ENCODE results near the gene FRMD4A.

The FRMD4A gene

DNA sequence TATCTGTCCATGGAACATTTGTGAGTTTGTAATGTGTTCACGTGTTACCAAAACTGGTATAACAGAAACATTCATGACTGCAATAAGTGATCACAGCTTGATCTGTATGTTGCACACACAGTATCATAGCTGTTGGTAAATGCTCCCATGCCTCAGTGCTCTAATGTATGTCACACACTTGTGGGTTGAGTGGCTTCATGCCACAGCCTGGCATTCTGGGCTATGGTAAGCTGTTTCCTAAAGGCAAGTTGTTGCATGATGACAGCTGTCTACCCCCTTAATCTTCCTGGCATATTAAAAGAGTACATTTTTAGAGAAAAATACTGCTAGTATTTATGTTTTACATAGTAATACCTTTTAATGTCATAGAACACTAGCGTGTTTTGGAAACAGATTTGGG, 708.8 kb downstream of the FRMD4A start:
- no peak for DNase-seq

DNA sequence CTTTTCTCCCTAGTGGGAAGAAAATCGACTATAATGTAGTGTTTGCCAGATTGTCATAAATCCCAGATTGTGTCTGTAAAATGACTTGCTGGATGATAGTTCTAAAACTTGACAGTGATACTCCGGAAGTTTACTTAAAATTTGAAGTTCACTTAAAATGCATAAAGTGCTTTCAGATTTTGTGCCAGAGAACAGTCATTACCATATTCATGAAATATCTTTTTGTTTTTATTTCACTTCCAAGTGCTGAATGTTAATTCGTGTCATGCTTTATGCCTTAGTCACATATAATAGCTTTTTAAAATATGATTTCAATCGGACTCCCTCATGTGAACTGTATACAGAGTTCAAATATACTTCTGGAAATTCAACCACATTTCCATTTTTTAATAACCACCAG, 713.6 kb downstream of the FRMD4A start:
- DNase-seq = no peak

DNA sequence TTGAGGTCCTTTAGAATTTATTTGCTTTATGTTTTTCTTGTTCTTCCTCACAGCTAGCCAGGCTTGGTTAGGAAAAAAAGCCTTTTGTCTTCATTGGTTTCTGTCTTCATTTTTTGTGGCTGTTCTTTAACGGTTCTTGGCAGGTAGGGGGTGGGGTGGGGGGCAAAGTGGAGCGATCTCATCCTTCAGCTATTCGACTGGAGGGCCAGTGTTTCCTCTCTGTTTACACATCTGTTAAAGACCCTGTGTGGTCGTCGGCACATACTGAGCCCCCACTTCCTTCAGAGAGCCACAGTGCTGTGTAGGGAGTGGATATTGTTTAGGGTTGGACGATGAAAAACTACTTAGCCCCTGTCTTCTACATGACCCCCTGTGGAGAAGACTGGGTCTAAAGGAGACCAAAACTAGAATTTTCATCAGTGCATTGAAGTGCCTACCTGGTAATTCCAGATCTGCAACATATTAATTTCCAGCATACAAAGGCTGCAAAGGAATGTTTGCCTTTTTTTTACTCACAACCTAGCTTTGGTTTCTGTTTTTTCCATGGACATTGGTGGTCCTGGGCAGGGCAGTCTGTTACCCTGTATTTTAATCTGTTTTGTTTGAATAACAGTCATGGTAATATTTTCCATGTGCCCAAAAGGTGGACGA, 714.9 kb downstream of the FRMD4A start:
- DNase-seq = no peak

DNA sequence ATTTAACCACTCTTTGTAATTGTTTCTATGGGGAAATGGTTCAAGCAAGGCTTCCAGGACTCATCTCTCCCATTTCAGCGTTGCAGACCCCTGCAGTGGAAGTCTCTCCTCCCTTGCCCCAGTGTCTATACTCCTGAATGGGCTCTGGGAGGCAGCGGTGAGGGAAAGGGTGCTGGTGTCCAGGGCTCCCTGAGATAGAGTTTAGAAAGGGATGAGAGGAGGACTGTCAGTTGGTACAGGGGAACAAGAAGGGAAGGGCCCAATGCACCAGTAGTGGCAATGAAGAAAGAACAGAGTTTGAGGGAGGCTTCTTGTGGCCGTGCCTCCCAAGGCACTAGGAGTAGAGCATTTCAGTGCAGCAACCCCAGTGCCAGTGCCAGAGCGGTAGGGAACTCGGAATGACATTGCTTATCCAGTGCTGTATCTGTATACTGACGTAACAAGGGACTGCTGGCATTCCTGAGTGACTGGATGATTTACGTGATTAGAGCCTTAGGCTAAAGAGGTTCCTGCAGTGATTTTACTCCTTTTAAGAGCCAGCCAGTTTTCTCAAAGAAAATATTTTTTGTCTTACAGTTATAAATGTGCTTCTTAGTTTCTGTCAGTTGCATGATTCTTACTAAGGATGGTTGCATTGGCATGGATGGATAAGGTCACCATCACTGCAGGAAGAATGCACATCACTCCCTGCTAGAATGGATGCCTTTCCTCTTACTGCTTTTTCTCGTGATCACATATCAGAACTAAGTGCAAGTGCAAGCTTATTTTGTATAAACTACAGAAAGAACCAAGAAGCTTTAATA, 716.0 kb downstream of the FRMD4A start:
- DNase-seq = no peak

DNA sequence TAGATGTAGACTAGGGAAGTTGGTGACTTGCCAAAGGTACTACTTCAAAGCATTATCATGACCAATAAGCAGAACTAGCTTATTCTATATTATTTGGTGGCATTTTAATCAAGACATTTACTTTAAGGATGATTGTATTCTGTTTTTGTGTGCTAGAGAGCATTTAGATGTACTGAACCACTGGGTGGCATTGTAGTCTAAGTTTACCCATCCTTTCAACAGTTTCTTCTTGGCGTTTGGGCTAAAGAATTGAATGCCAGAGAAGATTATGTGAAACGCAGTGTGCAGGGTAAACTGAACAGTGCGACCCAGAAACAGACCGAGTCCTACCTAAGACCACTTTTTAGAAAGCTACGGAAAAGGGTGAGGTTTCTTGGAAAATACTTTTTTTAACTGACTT, 717.2 kb downstream of the FRMD4A start:
- peak; percentile 6 for DNase-seq

DNA sequence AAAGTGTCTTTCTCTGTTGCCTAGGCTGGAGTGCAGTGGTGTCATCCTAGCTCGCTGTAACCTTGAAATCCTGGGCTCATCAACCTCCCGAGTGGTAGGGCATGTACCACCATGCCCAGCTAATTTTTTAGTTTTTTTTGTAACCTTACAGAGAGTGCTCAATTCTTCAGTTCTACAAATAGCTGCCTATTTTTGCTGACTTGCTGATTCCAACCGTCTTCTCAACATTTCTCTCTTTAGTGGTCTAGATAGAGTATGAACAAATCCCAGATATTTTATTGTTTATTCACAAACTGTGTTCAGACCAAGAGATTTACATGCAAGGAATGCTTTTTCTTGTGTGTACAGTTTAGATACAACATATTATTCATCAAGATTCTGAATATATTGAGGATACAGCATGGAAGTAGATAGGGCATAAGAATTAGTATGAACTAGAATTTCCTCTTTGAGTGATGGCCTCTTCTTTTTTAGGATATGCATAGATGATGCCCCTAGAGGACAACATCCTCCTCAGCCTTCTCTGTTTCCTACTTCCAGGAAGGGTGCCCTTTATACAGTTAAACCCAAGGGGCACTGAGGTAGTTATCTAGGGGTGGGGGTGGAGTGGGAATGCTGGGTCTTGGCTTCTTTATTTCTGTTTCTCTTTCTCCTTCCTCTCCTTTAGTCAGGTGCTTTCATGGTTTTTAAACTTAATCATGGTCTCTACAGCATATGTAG, 717.9 kb downstream of the FRMD4A start:
- no peak for DNase-seq

DNA sequence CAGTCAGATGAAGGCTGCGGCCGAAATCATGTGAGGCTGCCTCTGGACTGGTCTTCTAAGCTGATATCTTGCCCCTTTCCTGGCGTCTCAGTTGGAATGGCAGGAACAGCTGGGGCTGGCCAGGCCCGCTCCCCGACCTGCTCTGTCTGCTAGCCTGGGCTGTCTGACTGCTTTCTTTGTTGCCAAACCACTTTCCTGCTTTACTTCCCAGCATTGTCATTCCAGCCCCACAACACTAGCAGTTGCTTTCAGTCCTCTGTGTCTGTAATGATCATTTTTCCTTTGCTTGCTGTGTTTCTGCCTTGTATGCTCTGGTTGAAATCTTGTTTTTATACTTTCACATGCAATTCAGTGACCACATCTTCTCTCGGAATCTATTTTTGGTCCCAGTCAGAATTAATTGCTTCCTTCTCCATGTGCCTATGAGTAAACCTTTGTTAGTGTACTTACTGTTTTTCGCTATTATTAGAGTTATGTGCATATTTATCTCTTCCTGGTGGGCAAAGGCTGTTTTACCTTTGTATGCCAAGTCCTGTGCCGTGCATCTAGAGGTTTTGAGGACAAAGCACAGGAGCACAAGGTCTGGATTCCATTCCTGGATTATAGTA, 722.4 kb downstream of the FRMD4A start:
- no peak for DNase-seq

DNA sequence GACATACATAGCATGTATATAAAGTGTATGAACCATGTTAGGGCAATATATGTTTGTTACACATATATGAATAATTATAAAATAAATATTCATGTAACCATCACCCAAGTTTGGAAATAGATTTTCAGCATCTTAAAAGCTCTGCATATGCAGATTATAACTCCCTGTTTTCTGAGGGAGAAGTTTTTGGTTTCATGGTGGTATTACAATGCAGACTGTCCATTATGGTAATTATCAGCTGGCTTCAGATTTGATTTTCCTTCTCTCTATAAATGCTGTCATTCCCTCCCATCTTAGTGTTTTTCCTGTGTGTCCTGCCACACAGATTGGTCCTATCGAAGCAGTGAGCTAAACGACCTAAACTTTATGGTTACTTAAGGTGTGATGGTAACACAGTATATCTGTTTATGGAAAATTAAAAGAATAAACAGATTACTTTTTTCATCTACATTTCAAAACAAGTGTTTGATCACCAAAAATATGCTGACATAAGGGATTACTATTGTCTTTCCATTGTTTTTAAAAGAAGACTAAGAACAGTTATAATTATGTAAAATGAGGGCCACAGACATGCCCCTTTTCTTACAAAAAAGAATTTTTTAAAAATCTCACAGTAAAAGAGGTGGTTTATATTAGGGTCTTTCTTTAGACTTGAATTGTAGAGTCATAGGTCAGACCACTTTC, 726.2 kb downstream of the FRMD4A start:
- DNase-seq = no peak

DNA sequence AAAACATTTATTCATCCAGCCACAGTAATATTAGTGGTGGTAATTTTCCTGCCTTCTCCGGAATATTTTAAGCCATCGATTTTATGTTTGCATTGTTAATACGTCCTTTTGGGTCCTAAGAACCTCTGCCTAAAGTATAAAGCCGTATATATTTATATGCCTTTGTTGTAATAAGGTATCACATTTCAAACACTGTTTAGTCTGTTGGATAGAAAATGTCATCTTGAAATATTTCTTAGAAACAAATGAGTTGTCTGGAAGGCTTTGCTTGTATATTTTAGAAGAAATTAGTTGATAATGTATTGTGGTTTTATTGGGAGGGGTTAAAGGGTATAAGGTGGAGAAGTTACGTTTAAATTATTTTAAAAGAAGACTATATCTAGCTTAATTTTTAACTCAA, 732.8 kb downstream of the FRMD4A start:
- no peak for DNase-seq

DNA sequence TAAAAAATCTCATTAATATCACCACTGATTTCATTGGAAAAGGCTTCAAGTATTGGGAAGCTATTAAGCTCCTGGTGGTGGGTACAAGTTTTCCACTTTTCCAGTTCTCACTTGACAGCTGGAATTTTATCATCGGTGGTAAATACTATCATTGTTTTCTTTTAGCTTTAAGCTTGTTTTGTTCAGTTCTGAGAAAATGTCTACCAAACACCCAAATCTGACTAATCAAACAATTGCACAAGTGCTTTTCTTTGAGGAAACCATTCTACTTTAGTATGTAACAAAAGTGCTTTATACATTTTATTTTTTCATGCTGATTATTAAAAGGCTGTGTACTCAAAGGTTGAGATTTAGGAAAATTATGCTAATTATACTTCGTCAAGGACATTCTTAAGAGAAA, 736.1 kb downstream of the FRMD4A start:
- no peak for DNase-seq
